ENCODE results near the gene OR7C1.

- TF ChIP-seq CTCF (conservative IDR thresholded peaks at IDR 0.05; ENCODE audit: low read depth in 2 of 2) (no peak), POLR2AphosphoS5 (IDR thresholded peaks at IDR 0.05; ENCODE audit: low read depth) (no peak), JUNB (IDR thresholded peaks at IDR 0.05; ENCODE audit: unreplicated experiment) (no peak), EZH2phosphoT487 (IDR thresholded peaks at IDR 0.05; ENCODE audit: unreplicated experiment) (no peak), EZH2 (IDR thresholded peaks at IDR 0.05; ENCODE audit: low read depth, unreplicated experiment) (no peak)
These were observed 60.6 kb downstream of the OR7C1 start for GRCh38 chr19:14774373-14774772.

Measured in GM23338 (cell line).